GM18526 (cell line): ENCODE results near the gene SYNPO2.

Source experiments
- POLR2A ChIP-seq: IDR thresholded peaks from 3 replicates; pipeline ENCODE4 v1.6.1; 2011; ENCODE audit not compliant: insufficient read length; ENCODE audit errors: extremely low read depth

SYNPO2 gene

DNA sequence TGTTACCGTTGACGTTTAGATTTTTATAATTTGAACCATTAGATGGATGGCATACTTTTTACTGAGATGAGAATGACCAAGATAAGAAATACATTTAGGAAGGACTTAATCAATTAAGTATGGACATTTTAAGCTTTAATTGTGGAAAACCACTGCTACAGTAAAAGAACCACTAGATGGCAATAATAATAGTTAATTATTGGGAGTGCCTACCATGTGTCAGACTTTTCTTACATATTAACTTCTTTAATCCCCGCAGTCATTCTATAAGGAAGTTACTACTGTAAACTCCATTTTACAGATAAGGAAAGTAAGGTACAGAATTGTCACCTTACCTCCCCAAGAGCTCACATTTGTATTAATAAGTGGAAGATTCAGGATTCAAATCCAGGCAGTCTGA, 198.5 kb downstream of the SYNPO2 start:
- TF ChIP-seq POLR2A: no peak

DNA sequence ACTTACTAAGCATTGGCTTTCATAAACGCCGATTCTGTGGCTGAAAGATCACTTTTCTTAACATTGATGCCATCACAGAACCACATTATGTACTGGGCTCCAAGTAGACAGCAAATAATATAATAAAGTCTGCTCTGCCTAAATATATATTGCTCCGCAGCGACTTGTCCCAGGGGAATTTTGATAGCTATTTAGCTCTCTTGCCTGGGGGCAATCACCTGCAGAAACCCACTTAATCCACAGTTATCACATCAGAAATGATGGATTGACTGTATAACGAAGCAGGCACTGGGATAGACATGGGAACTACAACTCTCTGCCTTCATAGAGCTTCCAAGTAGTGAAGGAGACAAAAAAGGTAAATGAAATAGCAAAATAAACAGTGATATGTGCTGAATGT, 199.0 kb downstream of the SYNPO2 start:
- TF ChIP-seq POLR2A: no peak

DNA sequence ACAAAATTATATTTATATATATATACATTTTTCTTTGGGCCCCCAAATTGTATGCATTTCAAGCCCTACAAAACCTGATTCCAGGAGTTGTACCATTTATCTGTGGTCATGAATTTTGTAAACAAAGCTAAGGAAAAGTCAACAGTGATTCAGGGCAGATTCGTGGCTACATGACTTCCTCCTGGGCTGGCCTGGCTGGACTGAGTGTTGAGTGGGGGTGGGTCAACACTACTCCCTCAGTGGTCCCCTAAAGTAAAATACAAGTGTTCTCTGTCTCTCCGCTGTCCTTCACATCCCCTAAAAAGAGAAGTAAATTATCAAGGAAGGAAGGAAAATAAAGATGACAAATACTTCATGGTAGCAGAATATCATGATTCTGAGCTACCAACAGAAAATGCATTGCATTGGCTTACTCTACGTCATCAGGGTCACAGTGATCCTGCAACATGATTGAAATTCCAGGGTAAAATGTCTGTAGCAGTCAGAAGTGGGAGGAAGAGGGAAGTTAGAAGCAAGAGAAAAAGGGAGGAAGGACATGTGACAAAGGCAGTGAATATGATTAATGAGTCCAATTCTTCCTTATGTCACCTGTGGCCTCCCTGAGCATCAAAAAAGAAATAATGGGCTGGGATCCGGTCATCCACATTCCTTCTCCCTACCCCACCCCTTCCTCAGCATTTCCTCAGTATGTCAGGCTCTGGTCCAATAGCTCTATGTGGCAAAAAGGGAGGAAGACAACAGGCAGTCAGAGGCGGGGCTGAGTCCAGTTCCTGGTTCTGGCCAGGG, 204.6 kb downstream of the SYNPO2 start:
- no peak for TF ChIP-seq POLR2A

- TF ChIP-seq POLR2A: no peak
Measured at GRCh38 chr4:119097282-119097900, 208.7 kb downstream of the SYNPO2 start.

DNA sequence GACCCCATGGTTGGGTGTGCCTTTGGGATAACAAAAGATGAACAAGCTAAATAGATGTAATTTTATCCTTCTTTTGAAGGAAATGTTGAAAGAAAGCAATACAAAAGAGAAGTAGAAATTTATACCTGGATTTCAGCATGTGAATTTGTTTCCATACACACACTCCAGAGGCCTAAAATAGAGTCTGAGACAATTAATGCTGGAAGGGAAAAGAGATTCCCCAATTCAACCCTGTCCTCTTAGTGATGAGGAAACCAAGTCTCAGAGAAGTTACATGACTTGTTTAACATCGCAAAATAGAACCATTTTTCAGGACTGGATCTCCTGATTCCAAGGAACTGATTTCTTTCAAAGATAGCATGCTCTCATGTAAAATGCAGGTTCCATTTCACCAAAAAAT, 209.7 kb downstream of the SYNPO2 start:
- no peak for TF ChIP-seq POLR2A

DNA sequence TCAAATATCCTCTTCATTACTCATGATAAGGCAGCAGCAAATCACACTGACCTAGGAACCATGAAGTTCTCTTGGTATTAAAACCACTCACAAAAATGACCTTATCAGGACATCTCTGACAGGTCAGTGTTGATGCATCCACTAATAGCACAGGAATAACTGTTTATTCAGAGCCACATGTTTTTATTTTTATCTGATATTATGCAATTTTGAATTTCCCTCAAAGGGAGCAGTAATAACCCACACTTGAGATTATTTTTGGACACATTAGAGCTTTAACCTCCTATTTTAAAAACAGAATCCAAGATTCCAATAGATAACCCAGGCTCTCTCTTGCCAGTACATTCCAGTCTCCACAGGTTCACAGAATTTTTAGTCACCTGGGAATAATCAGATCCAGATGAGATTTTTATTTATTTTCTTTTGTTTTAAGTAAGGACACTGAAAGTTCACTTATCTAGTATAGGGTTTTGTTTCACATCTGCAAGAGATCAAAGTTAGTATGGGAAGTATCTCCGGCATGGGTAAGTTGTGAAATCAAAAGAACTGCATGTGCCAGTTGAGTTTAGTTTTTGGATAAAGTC, 210.7 kb downstream of the SYNPO2 start:
- no peak for TF ChIP-seq POLR2A

GRCh38 chr4:119100655-119101054, 212.0 kb downstream of the SYNPO2 start:
- TF ChIP-seq POLR2A: no peak

DNA sequence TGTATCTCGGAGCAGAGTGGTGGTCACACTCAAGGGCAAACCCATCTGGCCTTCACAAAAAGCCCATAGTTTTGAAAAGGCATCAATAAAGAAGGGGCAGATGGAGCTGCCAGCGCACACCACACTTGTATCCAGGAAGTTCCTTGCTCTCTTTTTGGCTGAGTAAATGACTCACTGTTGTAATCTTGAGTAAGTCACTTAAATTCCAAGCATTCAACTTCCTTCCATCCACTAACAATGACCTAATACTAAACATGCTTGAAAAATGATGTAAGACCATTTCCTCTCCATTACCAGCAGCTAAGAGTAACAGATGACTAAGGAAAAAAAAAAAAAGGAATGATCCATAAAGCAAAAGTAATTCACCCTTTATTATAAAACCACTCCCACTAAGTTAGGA, 214.6 kb downstream of the SYNPO2 start:
- TF ChIP-seq POLR2A: no peak

GRCh38 chr4:119104644-119105273, 216.1 kb downstream of the SYNPO2 start:
- TF ChIP-seq POLR2A: no peak

- TF ChIP-seq POLR2A: no peak
Measured at GRCh38 chr4:119105605-119106004, 217.0 kb downstream of the SYNPO2 start.

GRCh38 chr4:119106036-119107000, 217.7 kb downstream of the SYNPO2 start:
- no peak for TF ChIP-seq POLR2A

GRCh38 chr4:119110121-119110520, 221.5 kb downstream of the SYNPO2 start:
- TF ChIP-seq POLR2A: no peak
